Panc1 (cell line): ENCODE measurements around the gene RENBP. TPM values are rescaled to one million over a fixed set of nuclear protein-coding genes. Genes with fewer than 3 reads are reported as not detected.

Source experiments
- ATAC-seq: fragments of 200-7000 bp; cut with Tn5 transposase; 2 replicates; pipeline ENCODE4 v1.9.1; 2020; ENCODE audit warnings: mild to moderate bottlenecking, moderate library complexity
- BruUV-seq: library from RNA; stranded (reverse); fragments of 400-500 nt; replicated peaks from 2 replicates; lab custom pipeline; 2021; lab: Mats Ljungman, UMichigan
- CTCF ChIA-PET: fragments of 300-600 bp; sonication (Branson Sonifier 250); formaldehyde crosslinking; loops from one replicate; lab custom pipeline; 2022; ENCODE audit warnings: antibody characterized with exemption; lab: Charles Lee
- POLR2A ChIA-PET: fragments of 300-600 bp; sonication (Branson Sonifier 250); formaldehyde crosslinking; loops from one replicate; lab custom pipeline; 2022; ENCODE audit warnings: antibody characterized with exemption; lab: Charles Lee
- DNase-seq: peaks from one replicate; pipeline ENCODE4 v3.0.0-alpha.2; 2010; ENCODE audit warnings: low read depth, low spot score
- H3K27ac ChIP-seq: 2 replicates; pipeline ENCODE4 v1.5.1; 2011; ENCODE audit warnings: mild to moderate bottlenecking, low read length, inconsistent platforms
- H3K27me3 ChIP-seq: fragments of 200-500 bp; sonication (Bioruptor generic); 2 replicates; pipeline ENCODE4 v1.6.0; 2014; ENCODE audit warnings: low read length, inconsistent platforms; ENCODE audit not compliant: control insufficient read depth, insufficient read depth
- H3K36me3 ChIP-seq: fragments of 200-500 bp; sonication (Bioruptor generic); 2 replicates; pipeline ENCODE4 v1.5.1; 2014; ENCODE audit warnings: inconsistent platforms, mild to moderate bottlenecking, low read length, moderate library complexity; ENCODE audit not compliant: control insufficient read depth, insufficient read depth
- H3K4me1 ChIP-seq: 2 replicates; pipeline ENCODE4 v1.5.1; 2011; ENCODE audit warnings: inconsistent platforms, mild to moderate bottlenecking, low read length, moderate library complexity; ENCODE audit not compliant: control insufficient read depth, insufficient read depth
- H3K4me3 ChIP-seq, 2 experiments: 2 replicates each; pipeline ENCODE4 v1.5.1; 2011 to 2012; ENCODE audit warnings: low read depth in 2 of 2, low read length in 2 of 2, mild to moderate bottlenecking in 2 of 2, inconsistent platforms in 1 of 2, moderate library complexity in 1 of 2
- H3K9me3 ChIP-seq: fragments of 200-500 bp; sonication (Bioruptor generic); 2 replicates; pipeline ENCODE4 v1.5.1; 2014; ENCODE audit warnings: low read depth, mild to moderate bottlenecking, inconsistent platforms, low read length, moderate library complexity; ENCODE audit not compliant: control insufficient read depth, insufficient read depth
- CTCF ChIP-seq: fragments of 450-650 bp; IDR thresholded peaks from 2 replicates; pipeline ENCODE4 v1.5.1; 2017; ENCODE audit warnings: mild to moderate bottlenecking
- POLR2AphosphoS5 ChIP-seq: IDR thresholded peaks from 2 replicates; pipeline ENCODE4 v1.6.1; 2012; ENCODE audit warnings: mild to moderate bottlenecking, low read depth, low read length, moderate library complexity
- REST ChIP-seq, 2 experiments: IDR thresholded peaks; 2 replicates each; pipeline ENCODE4 v1.6.1; 2011 to 2012; ENCODE audit warnings: low read depth in 2 of 2, control low read depth in 1 of 2, low read length in 1 of 2, mild to moderate bottlenecking in 1 of 2, moderate library complexity in 1 of 2; ENCODE audit not compliant: insufficient read depth in 1 of 2
- SIN3A ChIP-seq: IDR thresholded peaks from 2 replicates; pipeline ENCODE4 v1.6.1; 2012; ENCODE audit warnings: low read depth, mild to moderate bottlenecking, low read length, moderate library complexity, borderline replicate concordance; ENCODE audit not compliant: insufficient read depth
- TCF7L2 ChIP-seq: IDR thresholded peaks from 2 replicates; pipeline ENCODE4 v1.6.1; 2011; ENCODE audit warnings: mild to moderate bottlenecking, low read depth, low read length, inconsistent platforms
- in situ Hi-C: cut with HindIII; loops from 2 replicates; pipeline ENCODE4 v1.10.0; 2016; ENCODE audit warnings: low sequenced_read_pairs, low pct_unique_long_range_greater_than_20kb
- intact Hi-C: fragments of 100-400 bp; cut with micrococcal nuclease; formaldehyde crosslinking; loops from one replicate; pipeline ENCODE4 v1.10.0; 2022; ENCODE audit not compliant: unreplicated experiment
- total RNA-seq: library from RNA; stranded (reverse); gene quantifications from one replicate; pipeline ENCODE4 v1.2.1, GENCODE V29; 2021; ENCODE audit not compliant: unreplicated experiment

RENBP gene
- total RNA-seq, 1 experiment from 2014 or later = 0.62 TPM

GRCh38 chrX:153968255-153968654 is 23.8 kb upstream of the RENBP start:
- no peak for TF ChIP-seq TCF7L2
- TF ChIP-seq POLR2AphosphoS5 = no peak
- no peak for TF ChIP-seq SIN3A
- no peak for TF ChIP-seq CTCF
- TF ChIP-seq REST (IDR thresholded peaks at IDR 0.05; ENCODE audit: insufficient read depth in 1 of 2, low read depth in 2 of 2, low read length in 1 of 2) = no peak
- ChIA-PET POLR2A (no interaction called here), CTCF (no interaction called here)
- Histone ChIP-seq H3K36me3 (no peaks in the 10 kb centered on the region; the same call in 1 of the 2 replicates), H3K4me3 (peak overlapping the region; percentile 95 to 98), H3K4me1 (peaks cover 27% of the 10 kb centered on the region), H3K9me3 (no peaks in the 10 kb centered on the region), H3K27me3 (no peaks in the 10 kb centered on the region), H3K27ac (peak overlapping the region; percentile 90)
- in situ Hi-C loops = no loop called here
- DNase-seq (no peak), ATAC-seq (no peak)
- no TSS peak for BruUV-seq
- intact Hi-C loops = no loop called here

GRCh38 chrX:153967536-153968224 is 23.2 kb upstream of the RENBP start:
- intact Hi-C loops (no loop called here), in situ Hi-C loops (no loop called here)
- Histone ChIP-seq H3K36me3 (no peaks in the 10 kb centered on the region; the same call in 1 of the 2 replicates), H3K9me3 (no peaks in the 10 kb centered on the region), H3K27ac (peak overlapping the region; percentile 90), H3K27me3 (no peaks in the 10 kb centered on the region), H3K4me3 (peak overlapping the region in 1 of 2 experiments; percentile 95; a peak in 1 of 4 replicates), H3K4me1 (peaks cover 27% of the 10 kb centered on the region)
- ChIA-PET POLR2A (no interaction called here), CTCF (no interaction called here)
- TSS peak; percentile 37 for BruUV-seq
- ATAC-seq (no peak), DNase-seq (no peak)
- TF ChIP-seq TCF7L2 (no peak), CTCF (no peak), POLR2AphosphoS5 (no peak), REST (IDR thresholded peaks at IDR 0.05; ENCODE audit: insufficient read depth in 1 of 2, low read depth in 2 of 2, low read length in 1 of 2) (no peak), SIN3A (no peak)
